H9 (cell line): ENCODE measurements around the gene SERPINA10. TPM values are rescaled to one million over a fixed set of nuclear protein-coding genes. Genes with fewer than 3 reads are reported as not detected.

Experiments
- DNase-seq: peaks from one replicate; pipeline ENCODE4 v3.0.0-alpha.2; 2017
- H2AFZ ChIP-seq: one replicate; pipeline ENCODE4 v1.6.1; 2013; ENCODE audit warnings: mild to moderate bottlenecking, low read length, control low read depth, moderate library complexity
- H2AK5ac ChIP-seq: 2 replicates; pipeline ENCODE4 v1.6.1; 2013; ENCODE audit warnings: low read length, control low read depth, mixed read lengths; ENCODE audit not compliant: insufficient read length
- H2BK120ac ChIP-seq: one replicate; pipeline ENCODE4 v1.6.1; 2013; ENCODE audit warnings: low read depth, mild to moderate bottlenecking, low read length, control low read depth, inconsistent platforms; ENCODE audit not compliant: poor library complexity, severe bottlenecking
- H2BK12ac ChIP-seq: 2 replicates; pipeline ENCODE4 v1.6.1; 2013; ENCODE audit warnings: low read length, control low read depth, mixed read lengths, low read depth; ENCODE audit not compliant: insufficient read length
- H2BK15ac ChIP-seq: 2 replicates; pipeline ENCODE4 v1.6.1; 2013; ENCODE audit warnings: low read depth, low read length, control low read depth
- H2BK20ac ChIP-seq: one replicate; pipeline ENCODE4 v1.6.1; 2013; ENCODE audit warnings: low read depth, mild to moderate bottlenecking, low read length, control low read depth, inconsistent platforms; ENCODE audit not compliant: poor library complexity, severe bottlenecking
- H2BK5ac ChIP-seq: 2 replicates; pipeline ENCODE4 v1.6.1; 2013; ENCODE audit warnings: low read length, control low read depth, mixed read lengths; ENCODE audit not compliant: insufficient read length
- H3K14ac ChIP-seq: 2 replicates; pipeline ENCODE4 v1.6.1; 2013; ENCODE audit warnings: low read length, control low read depth; ENCODE audit not compliant: insufficient read depth
- H3K18ac ChIP-seq: 2 replicates; pipeline ENCODE4 v1.6.1; 2013; ENCODE audit warnings: low read depth, mild to moderate bottlenecking, mixed read lengths, low read length, control low read depth; ENCODE audit not compliant: insufficient read length
- H3K23ac ChIP-seq: 2 replicates; pipeline ENCODE4 v1.6.1; 2013; ENCODE audit warnings: low read length, control low read depth, mixed read lengths, low read depth; ENCODE audit not compliant: insufficient read length
- H3K23me2 ChIP-seq: 2 replicates; pipeline ENCODE4 v1.6.1; 2013; ENCODE audit warnings: low read depth, mild to moderate bottlenecking, mixed read lengths, low read length, control low read depth; ENCODE audit not compliant: insufficient read length, poor library complexity, severe bottlenecking
- H3K27ac ChIP-seq: 2 replicates; pipeline ENCODE4 v1.5.1; 2013; ENCODE audit warnings: low read length, control low read depth, mixed read lengths, low read depth; ENCODE audit not compliant: insufficient read length
- H3K27me3 ChIP-seq: 2 replicates; pipeline ENCODE4 v1.6.1; 2013; ENCODE audit warnings: low read length, control low read depth, inconsistent platforms; ENCODE audit not compliant: insufficient read depth
- H3K4ac ChIP-seq: 2 replicates; pipeline ENCODE4 v1.6.1; 2013; ENCODE audit warnings: low read depth, mild to moderate bottlenecking, control low read depth, inconsistent platforms, low read length, moderate library complexity
- H3K4me1 ChIP-seq: 2 replicates; pipeline ENCODE4 v1.6.1; 2013; ENCODE audit warnings: low read length, control low read depth, inconsistent platforms; ENCODE audit not compliant: insufficient read depth
- H3K4me2 ChIP-seq: 2 replicates; pipeline ENCODE4 v1.6.1; 2013; ENCODE audit warnings: low read length, control low read depth, mixed read lengths; ENCODE audit not compliant: insufficient read length, insufficient read depth
- H3K56ac ChIP-seq: 2 replicates; pipeline ENCODE4 v1.6.1; 2013; ENCODE audit warnings: low read depth, mild to moderate bottlenecking, mixed read lengths, low read length, control low read depth; ENCODE audit not compliant: insufficient read length
- H3K79me1 ChIP-seq: 2 replicates; pipeline ENCODE4 v1.6.1; 2013; ENCODE audit warnings: low read depth, mild to moderate bottlenecking, moderate library complexity, low read length, control low read depth, inconsistent platforms; ENCODE audit not compliant: insufficient read depth, poor library complexity, severe bottlenecking
- H3K79me2 ChIP-seq: 2 replicates; pipeline ENCODE4 v1.6.1; 2013; ENCODE audit warnings: low read length, control low read depth, inconsistent platforms; ENCODE audit not compliant: insufficient read depth
- H3K9ac ChIP-seq: 2 replicates; pipeline ENCODE4 v1.6.1; 2013; ENCODE audit warnings: low read length, control low read depth, mixed read lengths; ENCODE audit not compliant: insufficient read length; ENCODE audit errors: extremely low read depth
- H3K9me3 ChIP-seq: one replicate; pipeline ENCODE4 v1.6.1; 2013; ENCODE audit warnings: low read depth, low read length, inconsistent platforms; ENCODE audit not compliant: control insufficient read depth
- H3T11ph ChIP-seq: one replicate; pipeline ENCODE4 v1.6.1; 2013; ENCODE audit warnings: mild to moderate bottlenecking, low read length, control low read depth, inconsistent platforms
- H4K20me1 ChIP-seq: one replicate; pipeline ENCODE4 v1.6.1; 2013; ENCODE audit not compliant: control insufficient read depth, insufficient read length, insufficient read depth
- H4K5ac ChIP-seq: 2 replicates; pipeline ENCODE4 v1.6.1; 2013; ENCODE audit warnings: low read depth, mild to moderate bottlenecking, mixed read lengths, low read length, control low read depth; ENCODE audit not compliant: insufficient read length
- H4K8ac ChIP-seq: replicated peaks from 2 replicates; pipeline ENCODE4 v1.6.1; 2013; ENCODE audit warnings: low read length, control low read depth, mixed read lengths, low read depth; ENCODE audit not compliant: insufficient read length
- H4K91ac ChIP-seq: 2 replicates; pipeline ENCODE4 v1.6.1; 2013; ENCODE audit warnings: low read depth, mild to moderate bottlenecking, moderate library complexity, mixed read lengths, low read length, control low read depth; ENCODE audit not compliant: insufficient read length
- H3K27ac Mint-ChIP-seq, 3 experiments: 2 replicates in 2 of 3; 3 replicates in 1 of 3; pipeline ENCODE4 v1.8.0; 2020 to 2021; ENCODE audit warnings: mixed read lengths in 3 of 3, mild to moderate bottlenecking in 1 of 3, moderate library complexity in 1 of 3
- H3K27me3 Mint-ChIP-seq: 2 replicates; pipeline ENCODE4 v1.8.0; 2021; ENCODE audit warnings: low read depth, mild to moderate bottlenecking, moderate library complexity, mixed read lengths
- H3K36me3 Mint-ChIP-seq, 3 experiments: 2 replicates in 2 of 3; 3 replicates in 1 of 3; pipeline ENCODE4 v1.8.0; 2020 to 2021; ENCODE audit warnings: low read depth in 3 of 3, mixed read lengths in 3 of 3; ENCODE audit not compliant: insufficient read depth in 1 of 3
- H3K4me1 Mint-ChIP-seq, 2 experiments: 2 replicates each; pipeline ENCODE4 v1.8.0; 2020; ENCODE audit warnings: mixed read lengths in 2 of 2
- H3K4me3 Mint-ChIP-seq, 2 experiments: 2 replicates in 1 of 2; 3 replicates in 1 of 2; pipeline ENCODE4 v1.8.0; 2020 to 2021; ENCODE audit warnings: mild to moderate bottlenecking in 2 of 2, mixed read lengths in 2 of 2, moderate library complexity in 1 of 2
- H3K9me3 Mint-ChIP-seq, 2 experiments: 2 replicates in 1 of 2; 3 replicates in 1 of 2; pipeline ENCODE4 v1.8.0; 2020; ENCODE audit warnings: mild to moderate bottlenecking in 2 of 2, mixed read lengths in 2 of 2, moderate library complexity in 1 of 2
- CTCF ChIP-seq: fragments of 200-600 bp; sonication (generic); conservative IDR thresholded peaks from 3 replicates; pipeline ENCODE4 v1.8.0; 2021; ENCODE audit warnings: antibody characterized with exemption, mild to moderate bottlenecking
- WGBS: extraction: QIAGEN DNeasy Blood & Tissue Kit; methylation state at CpG from one replicate; pipeline ENCODE4 v1.1.7; 2013; ENCODE audit warnings: missing lambda C conversion rate, low lambda C conversion rate, mixed read lengths; ENCODE audit not compliant: insufficient read length; ENCODE audit errors: extremely low coverage; 5-methylcytosine and 5-hydroxymethylcytosine counted together
- total RNA-seq: library from RNA; stranded (reverse); gene quantifications from 2 replicates; pipeline ENCODE4 v1.2.1, GENCODE V29; 2021

The SERPINA10 gene
- total RNA-seq, 1 experiment from 2014 or later, result not detected

DNA sequence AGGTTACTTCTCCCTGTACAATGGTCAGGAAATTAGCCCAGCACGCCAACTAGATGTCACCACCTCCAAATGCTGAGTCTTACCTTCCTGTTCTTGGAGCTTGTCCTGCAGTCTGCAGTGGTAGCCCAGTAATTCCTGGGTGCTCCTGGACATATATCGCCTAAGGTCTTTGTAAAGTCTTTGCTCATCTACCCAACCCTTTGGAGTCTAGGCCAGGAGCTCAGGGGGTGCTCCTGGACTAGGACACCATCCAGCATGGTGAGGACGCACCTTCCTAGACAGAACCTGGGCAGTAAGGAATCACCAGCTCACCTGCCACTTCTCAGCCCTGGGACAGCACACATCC lies 569 bp downstream of the SERPINA10 start:
- Mint-ChIP-seq H3K36me3 (no peaks in the 10 kb centered on the region), H3K9me3 (no peaks in the 10 kb centered on the region), H3K27ac (no peak overlapping the region), H3K27me3 (no peaks in the 10 kb centered on the region; the same call in 1 of the 2 replicates), H3K4me3 (no peak overlapping the region), H3K4me1 (peaks cover 2 to 11% of the 10 kb centered on the region in 2 experiments; a peak in 3 of 4 replicates)
- no peaks in the 10 kb centered on the region; the same call in 1 of the 2 replicates for H3K4me1 ChIP-seq
- H2AFZ ChIP-seq, result no peak overlapping the region
- no peak overlapping the region for H4K91ac ChIP-seq
- H3K56ac ChIP-seq, result no peak overlapping the region
- no peaks in the 10 kb centered on the region for H3K23me2 ChIP-seq
- no peak overlapping the region for H3K23ac ChIP-seq
- H3K9ac ChIP-seq, result no peak overlapping the region
- H2BK15ac ChIP-seq, result no peak overlapping the region
- H3T11ph ChIP-seq, result no peak overlapping the region
- H2AK5ac ChIP-seq, result no peak overlapping the region
- no peaks in the 10 kb centered on the region for H3K27me3 ChIP-seq
- no peak overlapping the region for H3K4me2 ChIP-seq
- no peak overlapping the region for H4K8ac ChIP-seq
- H3K14ac ChIP-seq, result no peak overlapping the region
- H2BK5ac ChIP-seq, result no peak overlapping the region
- no peaks in the 10 kb centered on the region for H3K79me1 ChIP-seq
- H4K20me1 ChIP-seq, result no peaks in the 10 kb centered on the region
- no CpG with 5 or more reads among the region's 3 CpGs for WGBS
- H4K5ac ChIP-seq, result no peak overlapping the region
- no peak for TF ChIP-seq CTCF
- no peaks in the 10 kb centered on the region for H3K9me3 ChIP-seq
- no peak overlapping the region for H3K27ac ChIP-seq
- H2BK12ac ChIP-seq, result no peak overlapping the region
- no peak overlapping the region for H2BK120ac ChIP-seq
- no peaks in the 10 kb centered on the region for H3K79me2 ChIP-seq
- DNase-seq, result no peak
- no peak overlapping the region for H2BK20ac ChIP-seq
- H3K4ac ChIP-seq, result no peak overlapping the region
- no peak overlapping the region for H3K18ac ChIP-seq
